Ovary (tissue), 3 donors: Measurements from ENCODE around the gene LEMD1.

Experiments used
- EP300 ChIP-seq: sonication (generic); formaldehyde crosslinking; IDR thresholded peaks from one replicate; pipeline ENCODE4 v1.6.1; 2017; ENCODE audit warnings: antibody characterized with exemption
- POLR2A ChIP-seq: fragments of 450-650 bp; IDR thresholded peaks from one replicate; pipeline ENCODE4 v1.6.1; 2017; ENCODE audit warnings: antibody characterized with exemption, mild to moderate bottlenecking, moderate library complexity
- TF ChIP-seq, protein P1 (sequence below), 3 donors: fragments of 450-650 bp in 2 of 3; fragments of 200-600 bp in 1 of 3; IDR thresholded peaks; one replicate each; pipeline versions ENCODE4 v1.5.1 to v1.8.0; 2016 to 2022; ENCODE audit warnings: antibody characterized with exemption in 3 of 3, mild to moderate bottlenecking in 1 of 3
- donor health status: DM: no; HTN: no; CAD: no.

GRCh38 chr1:205370780-205371179 is 51.1 kb downstream of the LEMD1 start:
- TF ChIP-seq, protein P1, sequence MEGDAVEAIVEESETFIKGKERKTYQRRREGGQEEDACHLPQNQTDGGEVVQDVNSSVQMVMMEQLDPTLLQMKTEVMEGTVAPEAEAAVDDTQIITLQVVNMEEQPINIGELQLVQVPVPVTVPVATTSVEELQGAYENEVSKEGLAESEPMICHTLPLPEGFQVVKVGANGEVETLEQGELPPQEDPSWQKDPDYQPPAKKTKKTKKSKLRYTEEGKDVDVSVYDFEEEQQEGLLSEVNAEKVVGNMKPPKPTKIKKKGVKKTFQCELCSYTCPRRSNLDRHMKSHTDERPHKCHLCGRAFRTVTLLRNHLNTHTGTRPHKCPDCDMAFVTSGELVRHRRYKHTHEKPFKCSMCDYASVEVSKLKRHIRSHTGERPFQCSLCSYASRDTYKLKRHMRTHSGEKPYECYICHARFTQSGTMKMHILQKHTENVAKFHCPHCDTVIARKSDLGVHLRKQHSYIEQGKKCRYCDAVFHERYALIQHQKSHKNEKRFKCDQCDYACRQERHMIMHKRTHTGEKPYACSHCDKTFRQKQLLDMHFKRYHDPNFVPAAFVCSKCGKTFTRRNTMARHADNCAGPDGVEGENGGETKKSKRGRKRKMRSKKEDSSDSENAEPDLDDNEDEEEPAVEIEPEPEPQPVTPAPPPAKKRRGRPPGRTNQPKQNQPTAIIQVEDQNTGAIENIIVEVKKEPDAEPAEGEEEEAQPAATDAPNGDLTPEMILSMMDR (IDR thresholded peaks at IDR 0.05) = no peak
- TF ChIP-seq EP300 = no peak
- no peak for TF ChIP-seq POLR2A
